ENCODE measurements around the gene GOLM1. TPM values are rescaled to one million over a fixed set of nuclear protein-coding genes. Genes with fewer than 3 reads are reported as not detected.

Gene GOLM1
- total and polyA plus RNA-seq, 2 of the 8 experiments (the other 6 are each of a cell fraction or from before 2014, with no cell fraction given) = 45.9 to 88.9 TPM

- Histone ChIP-seq H2AK5ac (ENCODE audit: low read depth, low read length) (no peak overlapping the region), H3K14ac (ENCODE audit: insufficient read length) (no peak overlapping the region), H3K23me2 (ENCODE audit: low read depth, low read length) (no peaks in the 10 kb centered on the region), H2BK20ac (ENCODE audit: low read length) (no peak overlapping the region), H2BK12ac (ENCODE audit: low read depth, low read length) (no peak overlapping the region), H3K27me3 (replicated peaks in 1 of 4; ENCODE audit: control insufficient read depth in 3 of 4, extremely low read depth in 1 of 4, insufficient read depth in 3 of 4, low read length in 3 of 4) (no peaks in the 10 kb centered on the region; a peak in 1 of 7 replicates), H3K79me2 (ENCODE audit: control insufficient read depth in 1 of 2, insufficient read depth in 2 of 2, low read length in 2 of 2) (no peaks in the 10 kb centered on the region), H2BK15ac (ENCODE audit: low read length) (no peak overlapping the region), H2BK120ac (replicated peaks; ENCODE audit: low read depth, low read length) (no peak overlapping the region), H3K4me1 (replicated peaks in 1 of 4; ENCODE audit: control insufficient read depth in 3 of 4, insufficient read depth in 4 of 4, low read length in 3 of 4) (no peaks in the 10 kb centered on the region; a peak in 1 of 7 replicates), H4K8ac (ENCODE audit: extremely low read depth, insufficient read depth, low read length) (no peak overlapping the region), H3K9ac (replicated peaks in 1 of 4; ENCODE audit: extremely low read depth in 1 of 4, low read depth in 3 of 4, low read length in 3 of 4) (no peak overlapping the region), H3K36me3 (ENCODE audit: control insufficient read depth in 2 of 4, insufficient read depth in 4 of 4, low read length in 3 of 4) (no peaks in the 10 kb centered on the region), H2BK5ac (ENCODE audit: low read depth, low read length) (no peak overlapping the region), H3K18ac (ENCODE audit: extremely low read depth, low read length) (no peak overlapping the region), H3K4me3 (ENCODE audit: extremely low read depth in 1 of 4, insufficient read depth in 2 of 4, low read depth in 3 of 4, low read length in 4 of 4) (no peak overlapping the region), H4K91ac (replicated peaks; ENCODE audit: insufficient read length, low read length) (no peak overlapping the region), H3K4me2 (ENCODE audit: insufficient read depth in 1 of 2, low read depth in 2 of 2, low read length in 2 of 2) (no peak overlapping the region), H4K20me1 (replicated peaks in 1 of 2; ENCODE audit: control insufficient read depth in 1 of 2, insufficient read depth in 2 of 2, low read length in 2 of 2) (no peaks in the 10 kb centered on the region), H3K9me3 (ENCODE audit: insufficient read depth in 2 of 2, low read depth in 1 of 2, low read length in 1 of 2) (no peaks in the 10 kb centered on the region), H3K4ac (replicated peaks; ENCODE audit: insufficient read length, low read depth, low read length) (no peak overlapping the region), H2AFZ (ENCODE audit: low read length) (no peak overlapping the region), H3K56ac (replicated peaks; ENCODE audit: insufficient read length, low read depth, low read length) (no peak overlapping the region), H3K23ac (ENCODE audit: insufficient read length) (no peak overlapping the region), H3K27ac (ENCODE audit: low read depth, low read length) (no peak overlapping the region), H4K5ac (ENCODE audit: insufficient read length, low read depth, low read length) (no peak overlapping the region), H3K79me1 (ENCODE audit: low read depth, low read length) (no peaks in the 10 kb centered on the region)
- FAIRE-seq = no peak
- DNase-seq (ENCODE audit: low read depth in 1 of 2, low spot score in 2 of 2) = no peak
- TF ChIP-seq ASH2L (IDR thresholded peaks at IDR 0.05; ENCODE audit: low read length) = no peak
- no peak for TF ChIP-seq BACH1 (IDR thresholded peaks at IDR 0.05; ENCODE audit: low read length)
- no peak for TF ChIP-seq CTBP2 (IDR thresholded peaks at IDR 0.05; ENCODE audit: borderline replicate concordance, insufficient read depth, insufficient read length, low read length)
- ChIA-PET CTCF (ENCODE audit: partially characterized antibody) (interaction anchor here (0.5 to 1.5 kb wide), 2 partner anchors 10 to 18 kb away, joined by 3 to 6 read pairs; no protein-coding TSS in a partner anchor), POLR2A (ENCODE audit: partially characterized antibody) (no interaction called here)
- WGBS, 2 experiments (ENCODE audit: extremely low coverage in 1 of 2, insufficient coverage in 1 of 2, insufficient read length in 1 of 2, insufficient replicate concordance in 2 of 2, low coverage in 1 of 2, low lambda C conversion rate in 2 of 2, missing lambda C conversion rate in 1 of 2) = 82% methylated on average over 5 of the region's 5 CpGs; no CpG with 5 or more reads in 1 of the 2 experiments
These were observed 12.7 kb upstream of the GOLM1 start for GRCh38 chr9:86112057-86112456.
